GM12892 (cell line): ENCODE results near the gene GALNT16.

Source experiments
- POLR2A ChIP-seq: IDR thresholded peaks from 2 replicates; pipeline ENCODE4 v1.6.1; 2011; ENCODE audit warnings: low read depth, low read length, control low read depth
- POLR2AphosphoS5 ChIP-seq: IDR thresholded peaks from 2 replicates; pipeline ENCODE4 v1.6.1; 2011; ENCODE audit warnings: low read depth, low read length, control low read depth
- TAF1 ChIP-seq: IDR thresholded peaks from 2 replicates; pipeline ENCODE4 v1.6.1; 2011; ENCODE audit warnings: low read depth, mild to moderate bottlenecking, control low read depth, low read length, borderline replicate concordance

- TF ChIP-seq POLR2AphosphoS5 (no peak), POLR2A (no peak), TAF1 (no peak)
These were observed 100.6 kb downstream of the GALNT16 start for GRCh38 chr14:69360438-69361108.
